Raji (cell line): ENCODE results near the gene GLI1.

Experiments
- POLR2A ChIP-seq: IDR thresholded peaks from 2 replicates; pipeline ENCODE4 v1.6.1; 2011; ENCODE audit warnings: low read depth, low read length, control low read depth; ENCODE audit not compliant: insufficient read depth

Gene GLI1

GRCh38 chr12:57459750-57460467, at the start of gene GLI1:
Gene GLI1, plus strand, starts transcription at chr12:57459785. Its CDS starts 3,907 bp downstream, at chr12:57463692.
- no peak for TF ChIP-seq POLR2A

GRCh38 chr12:57410534-57410933, 49.1 kb upstream of the GLI1 start:
- TF ChIP-seq POLR2A = no peak

- no peak for TF ChIP-seq POLR2A
Observed at GRCh38 chr12:57415088-57415487, 44.5 kb upstream of the GLI1 start.

- no peak for TF ChIP-seq POLR2A
Observed at GRCh38 chr12:57416039-57416996, 43.3 kb upstream of the GLI1 start.

GRCh38 chr12:57418255-57418654, 41.3 kb upstream of the GLI1 start:
- no peak for TF ChIP-seq POLR2A

GRCh38 chr12:57419495-57419894, 40.1 kb upstream of the GLI1 start:
- TF ChIP-seq POLR2A = no peak

- TF ChIP-seq POLR2A = no peak
Observed at GRCh38 chr12:57420482-57420881, 39.1 kb upstream of the GLI1 start.

GRCh38 chr12:57428965-57429364, 30.6 kb upstream of the GLI1 start:
- no peak for TF ChIP-seq POLR2A

- no peak for TF ChIP-seq POLR2A
Observed at GRCh38 chr12:57429473-57430111, 30.0 kb upstream of the GLI1 start.

GRCh38 chr12:57430112-57430930, 29.3 kb upstream of the GLI1 start:
- TF ChIP-seq POLR2A = peak; percentile 21; the same call in 1 of the 2 replicates

- TF ChIP-seq POLR2A = peak; percentile 97
Observed at GRCh38 chr12:57430931-57431566, 28.5 kb upstream of the GLI1 start, which contains the start of gene R3HDM2. Gene R3HDM2, minus strand, starts transcription at chr12:57431043. Its CDS starts 120,615 bp downstream, at chr12:57310428.

- no peak for TF ChIP-seq POLR2A
Observed at GRCh38 chr12:57431654-57432188, 27.9 kb upstream of the GLI1 start.

GRCh38 chr12:57433370-57433769, 26.2 kb upstream of the GLI1 start:
- no peak for TF ChIP-seq POLR2A

- no peak for TF ChIP-seq POLR2A
Observed at GRCh38 chr12:57434517-57435223, 24.9 kb upstream of the GLI1 start, which contains the start of gene INHBC. Gene INHBC, plus strand, starts transcription at chr12:57434784. Its CDS starts 103 bp downstream, at chr12:57434887.

GRCh38 chr12:57435293-57435692, 24.3 kb upstream of the GLI1 start:
- no peak for TF ChIP-seq POLR2A
